Measurements from ENCODE around the gene EIF4E3.

The EIF4E3 gene

DNA sequence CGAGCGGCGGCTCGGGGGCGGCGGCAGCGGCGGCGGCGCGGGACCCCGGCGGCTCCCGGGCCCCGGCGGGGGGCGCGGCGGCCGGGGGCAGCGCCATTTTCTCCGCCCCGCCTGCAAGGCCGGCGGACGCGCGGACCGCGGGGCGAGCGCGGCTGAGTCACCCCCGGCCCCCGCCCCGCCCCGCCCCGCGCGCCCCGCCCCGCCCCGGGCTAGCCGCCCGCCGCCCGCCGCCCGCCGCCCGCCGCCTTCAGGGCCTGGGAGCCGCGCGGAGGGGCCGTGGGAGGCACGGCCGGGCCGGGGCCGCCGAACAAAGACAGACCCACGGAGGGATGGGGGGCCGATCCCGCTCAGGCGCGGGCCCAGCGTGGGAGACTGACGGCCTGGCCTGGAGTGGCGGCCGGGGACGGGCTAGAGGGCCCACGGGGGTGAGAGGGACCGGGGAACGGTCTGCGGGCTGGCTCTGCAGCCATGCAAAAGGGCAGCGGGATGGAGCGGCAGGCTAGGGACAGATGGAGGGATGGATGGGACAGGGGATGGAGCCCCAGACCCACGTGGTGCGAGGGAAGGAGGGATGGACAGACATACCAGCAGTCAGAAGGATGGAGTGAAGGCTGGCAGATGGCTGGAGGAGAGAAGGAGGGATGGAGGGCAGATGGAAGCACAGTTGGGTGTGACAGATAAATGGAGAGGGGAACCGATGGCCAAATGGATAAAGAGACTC, at the start of gene EIF4E3:
Gene EIF4E3, minus strand, starts transcription at position 132 of the 721 bp plus-strand sequence. Its CDS starts 35 bp downstream, at position 97.
- DNase-seq (ENCODE audit: low read depth) = peak; percentile 27

DNA sequence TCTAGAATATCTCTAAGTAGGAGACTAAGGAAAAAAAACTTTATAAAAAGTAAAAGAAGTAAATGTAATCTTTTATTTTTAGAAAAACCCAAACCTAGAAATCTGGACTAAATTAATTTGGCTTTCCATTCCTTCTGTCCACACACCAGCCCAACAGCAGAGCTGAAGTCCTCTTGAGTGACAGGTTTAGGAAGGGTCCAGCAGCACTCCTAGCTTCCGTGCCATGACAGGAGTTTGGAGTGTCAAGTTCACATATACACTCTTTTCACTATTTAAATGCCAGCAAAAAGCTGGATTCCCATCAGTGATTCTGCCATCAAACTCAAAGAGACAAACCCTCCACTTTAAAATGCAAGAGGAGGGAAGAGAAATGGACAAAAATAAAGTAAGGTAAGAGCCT, 46.7 kb upstream of the EIF4E3 start:
- no peak for DNase-seq (ENCODE audit: low read depth)

DNA sequence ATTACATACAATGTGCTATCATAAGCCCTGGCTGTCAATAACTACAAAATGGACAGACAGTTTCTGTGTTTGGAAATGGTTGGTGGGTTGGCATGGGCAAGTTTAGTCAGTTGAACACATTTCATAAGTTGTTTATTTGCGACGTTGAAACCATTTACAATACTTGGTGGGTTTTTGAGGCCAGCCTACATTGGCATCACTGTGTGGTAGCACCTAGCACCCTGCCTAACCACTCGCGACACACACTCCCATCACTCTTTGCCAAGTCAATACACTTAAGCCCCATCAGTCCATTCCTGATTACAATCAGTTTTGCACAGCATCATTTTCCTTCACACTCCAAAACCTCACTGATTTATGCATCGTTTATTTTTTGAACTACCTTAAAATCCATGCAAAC, 45.9 kb upstream of the EIF4E3 start:
- no peak for DNase-seq (ENCODE audit: low read depth)

DNA sequence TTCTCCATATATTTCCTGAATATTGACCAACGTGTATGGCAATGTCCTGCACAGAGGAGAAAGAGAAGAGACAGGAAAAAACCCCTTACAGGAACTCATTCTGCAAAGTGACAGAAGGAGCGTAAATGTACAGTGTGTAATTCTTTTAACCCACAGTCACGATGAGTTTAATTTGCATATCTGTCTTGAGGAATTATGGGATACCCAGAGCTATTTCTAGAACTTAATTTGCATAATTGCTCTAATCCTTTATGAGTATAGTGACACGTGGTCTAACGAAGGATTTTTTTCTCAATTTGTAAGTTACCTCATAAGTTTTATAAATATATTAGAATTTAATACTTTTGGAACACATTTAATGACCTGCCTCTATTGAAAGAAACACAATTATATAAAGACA, 38.2 kb upstream of the EIF4E3 start:
- no peak for DNase-seq (ENCODE audit: low read depth)

DNA sequence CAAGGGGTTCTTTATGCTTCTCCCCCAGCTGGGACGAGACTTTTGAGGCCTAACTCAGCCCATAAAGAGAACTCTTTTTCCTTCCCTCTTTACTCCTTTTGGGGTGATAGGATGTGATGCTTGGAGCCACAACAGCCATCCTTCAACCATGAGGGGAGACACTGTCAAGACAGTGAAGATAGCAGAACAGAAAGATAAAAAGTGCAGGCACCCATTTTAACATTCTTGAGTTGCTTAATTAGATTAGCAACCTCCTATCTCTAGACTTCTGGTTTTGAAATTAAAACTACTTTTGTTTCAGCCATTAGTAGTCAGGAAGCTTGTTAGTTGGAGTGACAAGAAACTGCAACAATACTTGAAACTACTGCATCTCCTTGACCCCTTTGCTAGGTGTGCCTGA, 34.9 kb upstream of the EIF4E3 start:
- DNase-seq (ENCODE audit: low read depth) = no peak

DNA sequence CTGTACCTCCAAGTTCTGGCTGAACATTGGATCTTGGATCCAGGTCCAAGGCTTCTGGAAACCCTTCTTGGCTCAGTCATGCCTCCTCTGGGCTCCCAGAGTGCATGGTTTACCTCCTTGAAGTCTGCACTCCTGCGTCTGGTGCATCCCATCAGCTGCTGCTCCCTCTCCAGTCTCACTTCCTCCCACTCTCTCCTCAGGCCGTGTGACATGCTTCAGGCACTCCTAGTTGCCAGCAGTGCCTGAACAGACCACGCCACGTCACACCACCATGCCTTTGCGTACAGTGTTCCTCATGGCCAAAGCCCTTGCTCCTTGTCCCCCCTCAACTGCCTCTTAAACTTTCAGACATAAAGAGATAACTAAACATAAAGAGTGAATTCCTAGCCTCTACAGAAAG, 34.2 kb upstream of the EIF4E3 start:
- no peak for DNase-seq (ENCODE audit: low read depth)

DNA sequence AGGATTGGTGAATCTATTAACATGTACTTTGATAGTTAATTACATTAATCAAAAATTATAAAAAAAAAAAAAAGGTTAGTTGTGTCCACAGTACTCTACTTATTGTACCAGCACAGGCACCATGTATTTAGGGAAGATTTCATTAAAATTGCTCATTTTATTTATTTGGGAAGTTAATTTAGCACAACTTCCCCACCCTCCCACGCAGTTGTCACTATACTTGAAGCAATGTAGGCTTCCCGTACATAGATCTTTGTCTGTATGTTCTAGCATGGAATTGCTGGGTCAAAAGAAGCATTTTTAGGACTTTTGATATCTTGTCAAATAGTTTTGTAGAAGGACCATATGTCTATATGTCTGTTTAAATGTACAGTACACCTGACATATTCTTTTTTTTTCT, 32.9 kb upstream of the EIF4E3 start:
- DNase-seq (ENCODE audit: low read depth) = no peak

DNA sequence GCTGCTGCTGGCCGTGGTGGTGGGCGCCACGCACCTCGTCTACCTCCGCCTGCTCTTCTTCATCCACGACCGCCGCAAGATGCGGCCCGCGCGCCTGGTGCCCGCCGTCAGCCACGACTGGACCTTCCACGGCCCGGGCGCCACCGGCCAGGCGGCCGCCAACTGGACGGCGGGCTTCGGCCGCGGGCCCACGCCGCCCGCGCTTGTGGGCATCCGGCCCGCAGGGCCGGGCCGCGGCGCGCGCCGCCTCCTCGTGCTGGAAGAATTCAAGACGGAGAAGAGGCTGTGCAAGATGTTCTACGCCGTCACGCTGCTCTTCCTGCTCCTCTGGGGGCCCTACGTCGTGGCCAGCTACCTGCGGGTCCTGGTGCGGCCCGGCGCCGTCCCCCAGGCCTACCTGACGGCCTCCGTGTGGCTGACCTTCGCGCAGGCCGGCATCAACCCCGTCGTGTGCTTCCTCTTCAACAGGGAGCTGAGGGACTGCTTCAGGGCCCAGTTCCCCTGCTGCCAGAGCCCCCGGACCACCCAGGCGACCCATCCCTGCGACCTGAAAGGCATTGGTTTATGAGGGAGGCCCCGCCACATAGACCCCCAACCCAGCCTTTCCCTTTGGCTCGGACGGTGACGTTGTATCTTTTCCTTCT, 29.5 kb upstream of the EIF4E3 start:
- no peak for DNase-seq (ENCODE audit: low read depth)

DNA sequence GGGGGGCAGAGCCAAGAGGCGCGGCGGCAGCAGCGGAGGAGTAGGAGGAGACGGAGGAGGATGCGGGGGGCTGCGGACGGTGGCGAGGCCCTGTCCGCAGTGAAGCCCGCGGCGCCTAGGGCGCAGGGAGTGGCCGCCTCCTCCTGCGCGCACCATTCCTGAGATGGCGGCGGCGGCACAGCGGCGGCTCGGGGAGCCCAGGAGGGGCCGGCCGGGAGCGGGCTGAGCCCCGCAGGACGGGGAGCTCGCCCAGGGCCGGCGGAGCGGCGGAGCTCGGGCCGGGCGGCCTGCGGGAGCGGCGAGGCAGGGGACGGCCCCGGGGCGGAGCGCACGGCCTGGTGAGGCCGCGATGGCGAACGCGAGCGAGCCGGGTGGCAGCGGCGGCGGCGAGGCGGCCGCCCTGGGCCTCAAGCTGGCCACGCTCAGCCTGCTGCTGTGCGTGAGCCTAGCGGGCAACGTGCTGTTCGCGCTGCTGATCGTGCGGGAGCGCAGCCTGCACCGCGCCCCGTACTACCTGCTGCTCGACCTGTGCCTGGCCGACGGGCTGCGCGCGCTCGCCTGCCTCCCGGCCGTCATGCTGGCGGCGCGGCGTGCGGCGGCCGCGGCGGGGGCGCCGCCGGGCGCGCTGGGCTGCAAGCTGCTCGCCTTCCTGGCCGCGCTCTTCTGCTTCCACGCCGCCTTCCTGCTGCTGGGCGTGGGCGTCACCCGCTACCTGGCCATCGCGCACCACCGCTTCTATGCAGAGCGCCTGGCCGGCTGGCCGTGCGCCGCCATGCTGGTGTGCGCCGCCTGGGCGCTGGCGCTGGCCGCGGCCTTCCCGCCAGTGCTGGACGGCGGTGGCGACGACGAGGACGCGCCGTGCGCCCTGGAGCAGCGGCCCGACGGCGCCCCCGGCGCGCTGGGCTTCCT, 28.8 kb upstream of the EIF4E3 start, which contains the start of gene GPR27:
Gene GPR27, plus strand, starts transcription at position 155 of the 909 bp plus-strand sequence. Its CDS starts 195 bp downstream, at position 350.
- DNase-seq (ENCODE audit: low read depth) = no peak

DNA sequence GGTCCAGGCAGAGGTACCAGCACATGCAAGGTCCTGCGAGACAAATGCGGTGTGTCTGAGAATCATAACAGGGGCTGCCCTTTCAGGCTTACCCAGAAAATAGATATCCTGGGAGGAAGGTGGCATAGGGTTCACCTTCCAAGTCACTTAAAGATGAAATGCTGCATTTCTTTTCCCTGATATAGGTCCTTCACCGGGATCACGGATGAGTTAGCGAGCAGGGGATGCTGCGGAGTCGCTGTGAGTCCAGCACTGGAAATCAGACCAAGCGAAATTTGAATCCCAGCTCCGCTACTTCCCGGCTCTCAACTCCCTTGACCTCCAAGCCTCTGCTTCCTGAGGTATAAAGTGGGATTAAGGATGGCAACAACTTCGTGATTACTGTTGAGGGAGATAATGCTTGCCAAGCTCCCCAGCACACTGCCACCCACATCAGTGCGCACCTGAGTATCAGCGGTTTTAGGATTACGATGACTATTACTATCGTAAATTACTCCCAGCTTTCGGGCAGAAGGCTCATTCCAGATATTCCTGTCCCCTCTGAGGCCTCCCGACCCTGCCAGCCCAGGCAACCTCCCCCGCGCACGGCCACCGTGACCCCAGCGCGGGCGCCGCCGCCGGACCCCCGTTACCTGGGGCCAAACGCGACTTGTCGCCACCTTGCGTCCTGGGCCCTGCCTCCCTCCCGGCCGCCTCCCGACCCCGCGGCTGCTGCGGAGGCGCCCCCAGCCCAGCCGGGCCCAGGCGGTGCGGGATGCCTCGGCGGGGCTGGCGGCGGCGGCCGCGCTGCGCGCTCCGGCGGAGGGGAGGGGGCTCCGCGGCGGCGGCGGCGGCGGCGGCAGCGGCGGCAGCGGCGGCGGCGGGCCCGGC, 27.9 kb upstream of the EIF4E3 start:
- no peak for DNase-seq (ENCODE audit: low read depth)

DNA sequence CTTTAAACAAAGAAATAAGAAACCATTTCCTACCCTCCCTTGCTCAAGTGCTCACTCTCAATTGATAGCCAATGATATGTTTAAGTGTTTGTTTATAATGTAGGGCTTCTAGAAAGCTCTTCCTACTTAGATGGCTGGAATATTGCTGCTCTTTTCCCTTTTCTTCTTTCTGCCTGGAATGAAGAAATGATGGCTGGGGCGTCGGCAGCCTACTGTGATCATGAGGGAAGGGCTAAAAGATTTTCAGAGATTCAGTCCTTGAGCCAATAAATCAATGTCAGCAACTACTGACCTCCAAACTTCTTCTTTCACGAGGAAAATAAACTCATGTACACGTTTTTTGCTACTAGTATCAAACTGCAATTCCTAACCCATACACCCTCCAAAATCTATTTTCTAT, 26.4 kb upstream of the EIF4E3 start:
- no peak for DNase-seq (ENCODE audit: low read depth)

DNA sequence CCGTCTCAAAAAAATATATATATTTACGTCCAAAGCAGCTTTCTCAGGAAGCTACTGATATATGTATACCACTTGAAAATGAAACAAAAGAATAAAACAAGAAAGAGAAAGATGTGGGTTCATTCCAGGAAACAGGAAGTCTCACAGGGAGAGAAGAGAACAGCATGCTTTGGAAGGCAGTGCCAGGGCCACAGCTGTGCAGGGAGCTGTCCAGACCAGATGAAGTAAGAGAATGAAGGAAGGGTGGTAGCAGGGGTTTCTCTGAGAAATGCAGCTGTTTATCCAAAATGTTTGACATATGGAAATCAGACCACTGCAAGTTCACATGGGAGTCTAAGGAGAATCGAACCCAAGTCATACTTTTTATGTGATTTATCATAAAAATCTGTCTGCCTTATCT, 19.5 kb upstream of the EIF4E3 start:
- DNase-seq (ENCODE audit: low read depth) = no peak

DNA sequence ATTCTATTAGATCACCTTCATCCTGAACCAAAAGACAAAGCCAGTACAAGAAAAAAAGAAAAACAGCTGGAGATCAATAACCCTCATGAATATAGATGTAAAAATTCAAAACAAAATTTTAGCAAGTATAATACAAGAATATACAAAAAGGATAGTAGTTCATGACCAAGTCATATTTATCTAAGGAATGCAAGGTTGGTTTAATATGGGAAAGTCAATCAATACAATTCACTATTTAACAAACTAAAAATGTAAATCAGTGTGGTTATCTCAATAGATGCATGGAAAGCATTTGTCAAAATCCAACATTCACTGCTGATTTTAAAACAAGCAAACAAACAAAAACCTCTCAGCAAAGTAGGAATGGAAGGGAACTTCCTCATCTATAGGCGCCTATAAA, 17.4 kb upstream of the EIF4E3 start:
- DNase-seq (ENCODE audit: low read depth) = no peak

DNA sequence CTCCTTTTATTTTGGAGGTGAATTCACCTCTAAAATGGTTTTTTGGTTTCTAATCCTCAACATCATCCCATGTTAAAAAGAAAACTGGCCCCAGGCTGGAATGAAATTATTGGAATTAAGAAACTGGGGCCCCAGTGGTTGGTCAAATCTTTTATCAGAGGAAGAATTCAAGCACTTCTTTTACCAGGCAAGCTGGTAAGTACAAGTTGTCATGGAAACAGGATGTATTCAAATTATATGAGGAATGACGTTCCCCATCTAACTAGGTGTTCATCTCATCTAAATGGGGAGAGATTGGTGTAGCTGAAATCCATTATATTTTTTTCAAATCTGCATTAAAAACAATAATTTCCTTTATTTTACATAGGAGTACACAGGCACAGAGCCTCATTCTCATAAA, 9.7 kb upstream of the EIF4E3 start:
- DNase-seq (ENCODE audit: low read depth) = no peak

DNA sequence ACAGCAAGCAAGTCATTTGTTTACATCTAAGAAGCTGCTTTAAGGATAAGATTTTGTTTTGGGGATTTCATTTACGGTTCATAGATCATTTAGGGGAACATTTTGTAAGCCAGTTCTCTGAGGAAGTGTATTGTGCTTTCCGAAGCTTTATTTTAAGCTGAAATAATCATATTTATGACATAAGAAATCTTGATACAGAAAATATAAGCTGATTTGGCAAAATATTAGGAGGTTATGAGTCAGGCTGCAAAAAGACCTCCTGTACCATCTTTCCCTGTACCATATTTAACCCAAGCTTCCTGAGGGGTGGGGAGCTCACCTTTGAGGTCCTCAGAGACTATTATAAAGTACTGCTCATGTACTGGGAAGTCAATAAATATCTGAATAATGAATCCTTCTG, 8.1 kb upstream of the EIF4E3 start:
- DNase-seq (ENCODE audit: low read depth) = no peak

DNA sequence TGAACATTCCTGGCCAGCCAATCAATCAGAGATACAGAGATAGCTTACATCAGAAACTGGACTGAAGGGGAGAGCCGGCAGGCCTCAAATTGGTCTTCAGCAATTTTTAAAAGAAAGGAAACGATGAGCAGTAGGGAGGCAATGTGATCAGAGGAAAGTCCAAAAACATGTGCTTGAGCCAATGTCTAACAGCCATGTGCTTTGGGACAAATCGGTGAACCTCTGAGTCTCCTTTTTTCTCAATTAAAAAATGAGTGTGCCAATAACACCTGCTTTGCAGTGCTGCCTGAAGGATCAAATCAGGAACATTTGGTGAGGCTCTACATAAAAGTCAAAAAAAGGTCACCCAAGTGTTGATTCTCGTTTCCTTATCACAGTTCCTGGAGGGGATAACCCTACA, 7.4 kb upstream of the EIF4E3 start:
- DNase-seq (ENCODE audit: low read depth) = no peak

DNA sequence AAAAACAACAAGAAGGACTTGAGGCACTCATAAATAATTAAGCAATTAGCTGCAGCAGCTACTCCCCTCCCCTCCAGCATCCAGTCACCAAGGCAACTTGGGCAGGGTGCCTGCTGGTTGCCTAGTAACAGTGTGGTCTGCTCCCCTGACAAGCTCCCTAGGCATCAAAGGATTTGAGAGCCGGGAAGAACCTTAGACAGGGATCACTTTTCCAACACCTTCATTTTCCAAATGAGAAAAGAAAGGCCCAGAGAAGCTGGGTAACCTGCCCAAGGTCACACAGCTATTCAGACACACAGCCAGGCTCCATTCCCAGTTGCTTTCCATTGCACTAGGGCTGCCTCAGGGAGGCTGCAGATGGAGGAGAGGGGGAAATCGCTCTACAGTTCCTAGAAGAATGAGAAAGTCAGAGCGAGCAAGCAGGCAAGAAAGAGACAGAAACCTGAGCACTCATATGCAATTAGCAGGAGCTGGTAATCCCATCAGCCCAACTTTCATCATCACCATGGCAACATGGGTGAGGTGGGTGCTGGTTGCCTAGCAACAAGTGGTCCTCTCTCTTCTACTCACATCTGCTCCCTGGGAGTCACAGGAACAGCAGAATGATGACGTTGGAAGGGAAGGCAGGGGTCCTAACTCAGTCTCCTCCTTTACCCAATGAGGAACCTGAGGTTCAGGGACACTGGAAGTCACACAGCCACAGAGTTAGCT, 3.6 kb upstream of the EIF4E3 start:
- no peak for DNase-seq (ENCODE audit: low read depth)

DNA sequence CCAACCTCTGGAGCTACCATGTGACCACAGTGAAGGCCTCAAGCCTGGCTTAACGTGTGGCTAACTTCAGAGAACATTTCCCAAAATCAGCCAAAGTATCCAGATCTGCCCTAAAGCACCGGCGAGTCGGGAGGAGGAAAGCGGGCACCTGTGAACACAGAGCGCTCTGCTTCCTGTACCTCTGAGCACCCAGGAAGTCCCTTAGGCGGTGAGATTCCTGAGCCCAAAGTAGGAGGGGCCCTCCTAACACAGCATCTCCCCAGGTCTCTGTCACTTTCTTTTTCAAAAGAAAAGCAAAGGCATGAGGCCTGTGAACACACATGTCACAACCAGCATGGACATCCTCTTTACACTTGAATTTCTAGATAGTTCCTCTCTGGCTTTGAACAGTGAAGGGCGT, 944 bp upstream of the EIF4E3 start:
- peak; percentile 35 for DNase-seq (ENCODE audit: low read depth)

DNA sequence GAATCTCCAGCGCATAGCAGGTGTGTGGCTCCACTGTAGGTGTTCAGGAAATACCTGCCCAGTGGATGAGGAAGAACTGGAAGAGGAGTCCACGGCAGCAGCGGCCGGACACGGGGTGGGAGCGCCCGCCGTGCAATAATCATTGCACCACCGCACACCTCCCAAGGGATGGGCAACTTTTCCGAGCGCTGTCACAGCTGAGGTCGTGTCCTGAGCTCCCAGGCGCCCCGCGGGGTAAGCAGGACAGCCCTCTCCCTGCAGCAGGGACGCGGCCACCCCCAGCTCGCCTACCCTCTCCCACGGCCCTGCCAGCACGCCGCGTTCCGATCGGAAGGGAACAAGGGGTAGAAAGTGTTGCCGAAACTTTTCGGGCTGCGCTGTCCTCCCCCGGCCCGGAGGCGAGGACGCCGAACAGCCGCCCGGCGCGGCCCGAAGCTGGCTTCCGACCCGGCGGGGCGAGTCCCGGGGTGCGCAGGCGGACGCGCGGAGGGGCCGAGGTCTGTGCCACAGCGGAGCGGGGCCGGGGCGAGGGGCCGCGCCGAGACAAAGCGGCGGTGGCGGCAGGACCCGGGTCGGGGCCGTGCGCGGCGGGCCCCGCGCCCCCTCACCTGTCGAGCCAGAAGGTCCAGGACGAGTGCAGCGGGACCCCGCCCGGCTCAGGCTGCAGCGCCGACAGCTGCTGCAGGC, 475 bp downstream of the EIF4E3 start:
- DNase-seq (ENCODE audit: low read depth) = no peak

DNA sequence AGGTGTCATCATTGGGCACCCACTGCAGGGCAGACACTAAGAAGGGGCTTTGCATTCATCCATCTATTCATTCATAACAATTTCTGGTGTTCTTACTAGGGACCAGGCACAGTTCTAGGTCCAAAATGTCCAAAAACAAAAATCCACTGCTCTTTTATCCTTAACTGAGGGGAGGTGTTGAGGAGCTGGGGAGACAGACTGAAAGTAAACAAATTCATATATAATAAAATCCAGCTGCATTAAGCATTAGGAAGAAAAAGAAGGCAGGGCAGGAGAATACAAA, 1.1 kb downstream of the EIF4E3 start:
- no peak for DNase-seq (ENCODE audit: low read depth)

Measured in activated T-helper 1 cell treated with Interleukin-2 at 50 U/mL for 16 hours (primary cell).